Body of pancreas (tissue), 4 donors: ENCODE results near the gene MFSD6. TPM values are rescaled to one million over a fixed set of nuclear protein-coding genes. Genes with fewer than 3 reads are reported as not detected.

Source experiments
- ATAC-seq: fragments of 150-250 bp; one replicate; pipeline ENCODE4 v1.9.1; 2016
- DNase-seq, 4 donors: peaks; one replicate each; pipeline ENCODE4 v3.0.0-alpha.2; 2019
- H3K27ac ChIP-seq, 4 donors: fragments of 200-600 bp; sonication (generic); 1 replicate in 3 of 4; 2 replicates in 1 of 4; pipeline versions ENCODE4 v1.5.1 to v1.6.1; 2016 to 2019; ENCODE audit warnings: mild to moderate bottlenecking in 1 of 4, mixed read lengths in 1 of 4, moderate library complexity in 1 of 4
- H3K27me3 ChIP-seq, 2 donors: fragments of 200-600 bp; sonication (generic); one replicate each; pipeline ENCODE4 v1.6.0; 2016; ENCODE audit warnings: mild to moderate bottlenecking in 1 of 2
- H3K36me3 ChIP-seq, 2 donors: fragments of 200-600 bp; sonication (generic); replicated peaks in 1 of 2; 2 replicates each; pipeline ENCODE4 v1.5.1; 2016; ENCODE audit warnings: low read depth in 2 of 2; ENCODE audit not compliant: insufficient read depth in 1 of 2
- H3K4me1 ChIP-seq: fragments of 200-600 bp; sonication (generic); one replicate; pipeline ENCODE4 v1.6.0; 2016
- H3K4me3 ChIP-seq, 2 donors: fragments of 200-600 bp; sonication (generic); 1 replicate in 1 of 2; 2 replicates in 1 of 2; pipeline ENCODE4 v1.5.1; 2016 to 2019
- H3K9me3 ChIP-seq, 3 donors: fragments of 200-600 bp; sonication (generic); 1 replicate in 2 of 3; 2 replicates in 1 of 3; pipeline ENCODE4 v1.5.1; 2016
- CTCF ChIP-seq, 7 experiments: fragments of 450-650 bp in 4 of 7; fragments of 200-600 bp in 3 of 7; sonication (generic) in 3 of 7; IDR thresholded peaks; one replicate each; pipeline ENCODE4 v1.5.1; 2016 to 2019; ENCODE audit warnings: antibody characterized with exemption in 7 of 7
- POLR2A ChIP-seq, 3 donors: fragments of 450-650 bp; IDR thresholded peaks; one replicate each; pipeline ENCODE4 v1.6.1; 2016; ENCODE audit warnings: antibody characterized with exemption in 3 of 3, mild to moderate bottlenecking in 2 of 3
- WGBS, 2 donors: methylation state at CpG; one replicate each; pipeline ENCODE4 v1.1.5; 2017; 5-methylcytosine and 5-hydroxymethylcytosine counted together
- intact Hi-C: fragments of 100-400 bp; cut with DNase I; formaldehyde crosslinking; loops from one replicate; pipeline ENCODE4 v1.15.1; 2023
- total RNA-seq, 2 donors: library from RNA; depleted of rRNA; stranded (reverse); fragments of >200 nt; gene quantifications; one replicate each; pipeline ENCODE4 v1.1.0, GENCODE V29; 2016

MFSD6 gene
- total RNA-seq, 2 donors from 2014 or later, result 38.7 to 46.8 TPM

- TF ChIP-seq CTCF (IDR thresholded peaks at IDR 0.05) (no peak), POLR2A (IDR thresholded peaks at IDR 0.05) (no peak)
- ATAC-seq (no peak), DNase-seq (no peak)
- Histone ChIP-seq H3K9me3 (no peaks in the 10 kb centered on the region), H3K4me1 (no peaks in the 10 kb centered on the region), H3K36me3 (no peaks in the 10 kb centered on the region), H3K27ac (no peak overlapping the region), H3K27me3 (no peaks in the 10 kb centered on the region), H3K4me3 (no peak overlapping the region)
- intact Hi-C loops, result no loop called here
- WGBS, 2 donors, result 95 to 100% methylated on average over 1 of the region's 1 CpG
Observed at GRCh38 chr2:190514676-190515075, 106.5 kb downstream of the MFSD6 start.

- Histone ChIP-seq H3K36me3 (no peaks in the 10 kb centered on the region), H3K9me3 (no peaks in the 10 kb centered on the region), H3K27me3 (no peaks in the 10 kb centered on the region), H3K4me3 (no peak overlapping the region), H3K27ac (no peak overlapping the region), H3K4me1 (no peaks in the 10 kb centered on the region)
- ATAC-seq (no peak), DNase-seq (no peak)
- WGBS, 2 donors, result 63 to 95% methylated on average over 1 of the region's 1 CpG
- intact Hi-C loops, result no loop called here
- TF ChIP-seq CTCF (IDR thresholded peaks at IDR 0.05), result no peak
- TF ChIP-seq POLR2A (IDR thresholded peaks at IDR 0.05), result no peak
Observed at GRCh38 chr2:190515687-190516086, 107.5 kb downstream of the MFSD6 start.

- no peaks in the 10 kb centered on the region for H3K36me3 ChIP-seq
- WGBS, 2 donors, result 36 to 45% methylated on average over 2 of the region's 2 CpGs
- ATAC-seq (no peak), DNase-seq (no peak)
- TF ChIP-seq CTCF (IDR thresholded peaks at IDR 0.05), result no peak
- H3K4me3 ChIP-seq, result no peak overlapping the region
- H3K4me1 ChIP-seq, result no peaks in the 10 kb centered on the region
- no peaks in the 10 kb centered on the region for H3K9me3 ChIP-seq
- intact Hi-C loops, result no loop called here
- no peak overlapping the region for H3K27ac ChIP-seq
- H3K27me3 ChIP-seq, result no peaks in the 10 kb centered on the region
Observed at GRCh38 chr2:190517468-190517867, 109.3 kb downstream of the MFSD6 start.

- WGBS, 2 donors, result 84 to 100% methylated on average over 1 of the region's 1 CpG
- intact Hi-C loops, result no loop called here
Observed at GRCh38 chr2:190519975-190520767, 112.0 kb downstream of the MFSD6 start.

More at GRCh38 chr2:190519975-190520767, 112.0 kb downstream of the MFSD6 start:
- Histone ChIP-seq H3K36me3 (no peaks in the 10 kb centered on the region), H3K4me1 (no peaks in the 10 kb centered on the region), H3K27me3 (no peaks in the 10 kb centered on the region), H3K4me3 (no peak overlapping the region), H3K27ac (no peak overlapping the region), H3K9me3 (no peaks in the 10 kb centered on the region)
- ATAC-seq (no peak), DNase-seq (no peak)
- TF ChIP-seq POLR2A (IDR thresholded peaks at IDR 0.05) (no peak), CTCF (IDR thresholded peaks at IDR 0.05) (no peak)
